ENCODE measurements around the gene PRDM15. TPM values are rescaled to one million over a fixed set of nuclear protein-coding genes. Genes with fewer than 3 reads are reported as not detected.

PRDM15 gene
- total and polyA plus RNA-seq, 2 donors (not counting 1 experiment from before 2014, with no cell fraction given), result 2.3 to 3.6 TPM

DNA sequence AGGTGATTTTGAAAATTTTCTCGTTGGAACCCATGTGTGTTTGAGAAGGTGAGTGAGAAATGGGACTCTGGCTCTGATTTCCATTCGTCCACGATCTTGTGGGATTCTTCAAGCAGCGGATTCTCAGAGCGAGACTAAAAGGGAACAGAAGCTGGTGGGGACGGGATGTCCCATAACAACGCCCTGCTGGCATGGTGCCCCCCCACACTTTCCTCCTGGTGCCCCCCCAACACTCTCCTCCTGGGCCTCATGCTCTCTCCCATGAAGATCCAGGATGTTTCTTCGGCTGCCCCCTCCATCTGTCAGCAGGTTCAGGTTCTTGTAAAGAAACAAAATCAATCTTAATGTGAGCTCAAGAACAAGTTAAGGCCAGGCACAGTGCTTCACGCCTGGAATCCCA is 29.1 kb downstream of the PRDM15 start:
- H3K4me1 ChIP-seq (ENCODE audit: control insufficient read depth, extremely low read depth, insufficient read depth, low read length), result no peaks in the 10 kb centered on the region
- H3K4me3 ChIP-seq (replicated peaks in 1 of 4; ENCODE audit: control extremely low read depth in 1 of 4, insufficient read depth in 1 of 4, low read depth in 3 of 4, low read length in 4 of 4), result no peak overlapping the region
- no peak for TF ChIP-seq EZH2 (IDR thresholded peaks at IDR 0.05; ENCODE audit: low read length, missing control alignments)
- TF ChIP-seq, protein P1, sequence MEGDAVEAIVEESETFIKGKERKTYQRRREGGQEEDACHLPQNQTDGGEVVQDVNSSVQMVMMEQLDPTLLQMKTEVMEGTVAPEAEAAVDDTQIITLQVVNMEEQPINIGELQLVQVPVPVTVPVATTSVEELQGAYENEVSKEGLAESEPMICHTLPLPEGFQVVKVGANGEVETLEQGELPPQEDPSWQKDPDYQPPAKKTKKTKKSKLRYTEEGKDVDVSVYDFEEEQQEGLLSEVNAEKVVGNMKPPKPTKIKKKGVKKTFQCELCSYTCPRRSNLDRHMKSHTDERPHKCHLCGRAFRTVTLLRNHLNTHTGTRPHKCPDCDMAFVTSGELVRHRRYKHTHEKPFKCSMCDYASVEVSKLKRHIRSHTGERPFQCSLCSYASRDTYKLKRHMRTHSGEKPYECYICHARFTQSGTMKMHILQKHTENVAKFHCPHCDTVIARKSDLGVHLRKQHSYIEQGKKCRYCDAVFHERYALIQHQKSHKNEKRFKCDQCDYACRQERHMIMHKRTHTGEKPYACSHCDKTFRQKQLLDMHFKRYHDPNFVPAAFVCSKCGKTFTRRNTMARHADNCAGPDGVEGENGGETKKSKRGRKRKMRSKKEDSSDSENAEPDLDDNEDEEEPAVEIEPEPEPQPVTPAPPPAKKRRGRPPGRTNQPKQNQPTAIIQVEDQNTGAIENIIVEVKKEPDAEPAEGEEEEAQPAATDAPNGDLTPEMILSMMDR (conservative IDR thresholded peaks at IDR 0.05 in 1 of 2, IDR thresholded peaks at IDR 0.05 in 1 of 2; ENCODE audit: low read depth in 1 of 2, low read length in 2 of 2), result no peak
- no peak overlapping the region for H3K4me2 ChIP-seq (ENCODE audit: extremely low read depth, insufficient read depth, low read length)
- no peaks in the 10 kb centered on the region for H3K79me2 ChIP-seq (ENCODE audit: control insufficient read depth, insufficient read depth, low read length)
- H3K27me3 ChIP-seq (ENCODE audit: control insufficient read depth, insufficient read depth, low read length), result no peaks in the 10 kb centered on the region
- no peak overlapping the region for H3K9ac ChIP-seq (ENCODE audit: insufficient read depth, low read length)
- H2AFZ ChIP-seq (ENCODE audit: low read length), result no peak overlapping the region
- no peak overlapping the region for H3K27ac ChIP-seq (ENCODE audit: insufficient read depth, low read length)
- no peaks in the 10 kb centered on the region for H3K9me3 ChIP-seq (ENCODE audit: control insufficient read depth, insufficient read depth, low read depth, low read length)
- peaks cover 1% of the 10 kb centered on the region for H3K36me3 ChIP-seq (ENCODE audit: control insufficient read depth, insufficient read depth, low read length)
- H4K20me1 ChIP-seq (ENCODE audit: control insufficient read depth, extremely low read depth, insufficient read depth, low read length), result no peaks in the 10 kb centered on the region
- DNase-seq (ENCODE audit: low read depth in 2 of 2), result no peak

DNA sequence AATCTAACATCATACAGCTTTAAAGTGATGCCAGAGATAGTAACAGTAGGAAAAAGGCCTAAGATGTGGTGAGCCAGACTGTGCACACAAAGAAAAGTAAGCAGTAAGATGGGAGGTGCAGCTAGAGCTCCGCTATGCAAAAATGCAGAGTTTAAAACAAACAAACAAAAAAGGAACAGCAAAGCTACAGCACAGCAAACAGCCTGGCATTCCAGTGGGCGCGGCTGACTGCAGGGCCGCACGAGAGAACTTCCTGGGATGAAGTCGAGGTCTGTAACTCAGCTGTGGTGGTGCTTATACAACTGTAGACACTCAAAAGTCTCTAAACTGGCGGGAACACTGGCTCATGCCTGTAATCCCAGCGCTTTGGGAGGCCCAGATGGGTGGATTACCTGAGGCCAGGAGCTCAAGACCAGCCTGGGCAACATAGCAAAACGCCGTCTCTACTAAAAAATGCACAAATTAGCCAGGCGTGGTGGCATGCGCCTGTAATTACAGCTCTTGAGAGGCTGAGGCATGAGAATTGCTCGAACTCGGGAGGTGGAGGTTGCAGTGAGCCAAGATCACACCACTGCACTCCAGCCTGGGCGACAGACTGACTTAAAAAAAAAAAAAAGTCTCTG is 30.1 kb downstream of the PRDM15 start:
- no peaks in the 10 kb centered on the region for H4K20me1 ChIP-seq (ENCODE audit: control insufficient read depth, extremely low read depth, insufficient read depth, low read length)

DNA sequence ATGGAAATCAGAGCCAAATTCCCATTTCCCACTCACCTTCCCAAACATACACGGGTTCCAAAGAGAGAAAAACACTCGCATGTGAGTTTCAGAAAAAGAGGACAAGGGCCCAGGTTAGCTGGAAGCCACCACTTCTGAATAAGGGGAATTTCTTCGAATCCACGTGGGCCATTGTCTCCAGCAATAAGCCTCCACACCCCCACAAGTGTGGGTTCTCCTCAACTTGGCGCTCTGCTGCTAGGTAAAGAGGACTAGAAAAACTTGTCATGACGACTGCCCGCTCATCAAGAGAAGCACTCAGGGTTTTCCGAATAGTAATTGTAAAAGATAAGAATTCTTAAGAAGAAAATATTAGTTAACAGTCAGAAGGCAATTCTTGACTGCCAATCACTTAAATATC is 30.6 kb downstream of the PRDM15 start:
- Histone ChIP-seq H3K79me2 (ENCODE audit: control insufficient read depth, insufficient read depth, low read length) (no peaks in the 10 kb centered on the region), H3K36me3 (ENCODE audit: control insufficient read depth, insufficient read depth, low read length) (no peaks in the 10 kb centered on the region), H4K20me1 (ENCODE audit: control insufficient read depth, extremely low read depth, insufficient read depth, low read length) (no peaks in the 10 kb centered on the region), H3K4me3 (replicated peaks in 1 of 4; ENCODE audit: control extremely low read depth in 1 of 4, insufficient read depth in 1 of 4, low read depth in 3 of 4, low read length in 4 of 4) (no peak overlapping the region), H3K9me3 (ENCODE audit: control insufficient read depth, insufficient read depth, low read depth, low read length) (no peaks in the 10 kb centered on the region), H3K9ac (ENCODE audit: insufficient read depth, low read length) (no peak overlapping the region), H3K4me2 (ENCODE audit: extremely low read depth, insufficient read depth, low read length) (no peak overlapping the region), H3K4me1 (ENCODE audit: control insufficient read depth, extremely low read depth, insufficient read depth, low read length) (no peaks in the 10 kb centered on the region), H3K27ac (ENCODE audit: insufficient read depth, low read length) (no peak overlapping the region), H2AFZ (ENCODE audit: low read length) (no peak overlapping the region), H3K27me3 (ENCODE audit: control insufficient read depth, insufficient read depth, low read length) (no peaks in the 10 kb centered on the region)
- DNase-seq (ENCODE audit: low read depth in 2 of 2), result no peak
- TF ChIP-seq EZH2 (IDR thresholded peaks at IDR 0.05; ENCODE audit: low read length, missing control alignments), result no peak
- TF ChIP-seq, protein P1 (conservative IDR thresholded peaks at IDR 0.05 in 1 of 2, IDR thresholded peaks at IDR 0.05 in 1 of 2; ENCODE audit: low read depth in 1 of 2, low read length in 2 of 2), result no peak

More for the DNA sequence above, 30.1 kb downstream of the PRDM15 start:
- H3K9ac ChIP-seq (ENCODE audit: insufficient read depth, low read length), result no peak overlapping the region
- H3K9me3 ChIP-seq (ENCODE audit: control insufficient read depth, insufficient read depth, low read depth, low read length), result no peaks in the 10 kb centered on the region
- no peaks in the 10 kb centered on the region for H3K4me1 ChIP-seq (ENCODE audit: control insufficient read depth, extremely low read depth, insufficient read depth, low read length)
- no peak overlapping the region for H3K27ac ChIP-seq (ENCODE audit: insufficient read depth, low read length)
- H2AFZ ChIP-seq (ENCODE audit: low read length), result no peak overlapping the region
- TF ChIP-seq EZH2 (IDR thresholded peaks at IDR 0.05; ENCODE audit: low read length, missing control alignments), result no peak
- TF ChIP-seq, protein P1 (conservative IDR thresholded peaks at IDR 0.05 in 1 of 2, IDR thresholded peaks at IDR 0.05 in 1 of 2; ENCODE audit: low read depth in 1 of 2, low read length in 2 of 2), result no peak
- no peaks in the 10 kb centered on the region for H3K79me2 ChIP-seq (ENCODE audit: control insufficient read depth, insufficient read depth, low read length)
- H3K36me3 ChIP-seq (ENCODE audit: control insufficient read depth, insufficient read depth, low read length), result peaks cover 1% of the 10 kb centered on the region
- no peak overlapping the region for H3K4me2 ChIP-seq (ENCODE audit: extremely low read depth, insufficient read depth, low read length)
- H3K27me3 ChIP-seq (ENCODE audit: control insufficient read depth, insufficient read depth, low read length), result no peaks in the 10 kb centered on the region
- no peak overlapping the region for H3K4me3 ChIP-seq (replicated peaks in 1 of 4; ENCODE audit: control extremely low read depth in 1 of 4, insufficient read depth in 1 of 4, low read depth in 3 of 4, low read length in 4 of 4)
- no peak for DNase-seq (ENCODE audit: low read depth in 2 of 2)

Data from fibroblast of lung (primary cell).